WTC11 (cell line): ENCODE measurements around the gene TBX20. TPM values are rescaled to one million over a fixed set of nuclear protein-coding genes. Genes with fewer than 3 reads are reported as not detected.

Experiments
- ATAC-seq: fragments of 200-7000 bp; cut with Tn5 transposase; 2 replicates; pipeline ENCODE4 v1.10.0; 2021; ENCODE audit warnings: mild to moderate bottlenecking, moderate library complexity
- CTCF ChIA-PET: fragments of 300-600 bp; sonication (Branson Sonifier 250); formaldehyde crosslinking; loops from one replicate; lab custom pipeline; 2021; ENCODE audit warnings: antibody characterized with exemption; lab: Charles Lee
- POLR2A ChIA-PET: fragments of 350-600 bp; sonication (Branson Sonifier 250); formaldehyde crosslinking; loops from one replicate; lab custom pipeline; 2021; ENCODE audit warnings: antibody characterized with exemption; lab: Charles Lee
- DNase-seq: peaks from one replicate; pipeline ENCODE4 v3.0.0; 2021; ENCODE audit warnings: low spot score
- H3K27ac Mint-ChIP-seq: 2 replicates; pipeline ENCODE4 v1.8.0; 2021; ENCODE audit warnings: mixed read lengths
- H3K27me3 Mint-ChIP-seq: 2 replicates; pipeline ENCODE4 v1.8.0; 2021; ENCODE audit warnings: low read depth, mild to moderate bottlenecking, moderate library complexity, mixed read lengths
- H3K36me3 Mint-ChIP-seq: 2 replicates; pipeline ENCODE4 v1.8.0; 2021; ENCODE audit warnings: mixed read lengths
- H3K4me1 Mint-ChIP-seq: 2 replicates; pipeline ENCODE4 v1.8.0; 2022; ENCODE audit warnings: mixed read lengths
- H3K4me3 Mint-ChIP-seq: 2 replicates; pipeline ENCODE4 v1.8.0; 2021; ENCODE audit warnings: mild to moderate bottlenecking, moderate library complexity, mixed read lengths
- H3K9me3 Mint-ChIP-seq: 2 replicates; pipeline ENCODE4 v1.8.0; 2021; ENCODE audit warnings: mixed read lengths
- ATF2 ChIP-seq: sonication (generic); formaldehyde crosslinking; IDR thresholded peaks from 2 replicates; pipeline ENCODE4 v1.8.1; 2022; ENCODE audit warnings: low read depth, missing genetic modification reagents, borderline replicate concordance
- CDX4 ChIP-seq: fragments of 250-450 bp; sonication (Bioruptor Pico); IDR thresholded peaks from 2 replicates; pipeline ENCODE4 v1.9.0; 2021; ENCODE audit warnings: moderate library complexity, mild to moderate bottlenecking, inconsistent platforms, borderline replicate concordance
- CREB1 ChIP-seq: sonication (generic); formaldehyde crosslinking; IDR thresholded peaks from 2 replicates; pipeline ENCODE4 v1.8.0; 2023; ENCODE audit warnings: mild to moderate bottlenecking, missing genetic modification reagents
- CTCF ChIP-seq: fragments of 200-600 bp; IDR thresholded peaks from 2 replicates; pipeline ENCODE4 v1.8.0; 2022; ENCODE audit warnings: antibody characterized with exemption
- E2F1 ChIP-seq: sonication (generic); formaldehyde crosslinking; IDR thresholded peaks from 2 replicates; pipeline ENCODE4 v1.8.0; 2022; ENCODE audit warnings: mild to moderate bottlenecking, missing genetic modification reagents
- ERG ChIP-seq: fragments of 250-450 bp; sonication (Bioruptor Pico); IDR thresholded peaks from 2 replicates; pipeline ENCODE4 v1.8.0; 2021; ENCODE audit warnings: mild to moderate bottlenecking
- ETV6 ChIP-seq: sonication (generic); formaldehyde crosslinking; IDR thresholded peaks from 2 replicates; pipeline ENCODE4 v1.8.1; 2022; ENCODE audit warnings: mild to moderate bottlenecking, missing genetic modification reagents
- FOXJ3 ChIP-seq: sonication (generic); formaldehyde crosslinking; IDR thresholded peaks from 2 replicates; pipeline ENCODE4 v1.9.0; 2021; ENCODE audit warnings: missing genetic modification reagents, mild to moderate bottlenecking, borderline replicate concordance
- GRHL2 ChIP-seq: fragments of 250-450 bp; sonication (Bioruptor Pico); IDR thresholded peaks from 2 replicates; pipeline ENCODE4 v1.8.0; 2022; ENCODE audit warnings: mild to moderate bottlenecking, moderate library complexity; ENCODE audit not compliant: insufficient replicate concordance, severe bottlenecking
- HMGA2 ChIP-seq: fragments of 250-450 bp; sonication (Bioruptor Pico); IDR thresholded peaks from 2 replicates; pipeline ENCODE4 v1.4.0; 2021; ENCODE audit warnings: mild to moderate bottlenecking, moderate library complexity
- KAT7 ChIP-seq: sonication (generic); formaldehyde crosslinking; IDR thresholded peaks from 2 replicates; pipeline ENCODE4 v1.8.1; 2023; ENCODE audit warnings: missing genetic modification reagents, mild to moderate bottlenecking, borderline replicate concordance
- NR2C2 ChIP-seq: sonication (generic); formaldehyde crosslinking; IDR thresholded peaks from 2 replicates; pipeline ENCODE4 v1.8.0; 2022; ENCODE audit warnings: mild to moderate bottlenecking, missing genetic modification reagents
- PRDM15 ChIP-seq: sonication (generic); formaldehyde crosslinking; IDR thresholded peaks from 2 replicates; pipeline ENCODE4 v1.8.0; 2022; ENCODE audit warnings: missing genetic modification reagents
- RELA ChIP-seq: sonication (generic); formaldehyde crosslinking; IDR thresholded peaks from 2 replicates; pipeline ENCODE4 v1.8.1; 2022; ENCODE audit warnings: missing genetic modification reagents, mild to moderate bottlenecking, borderline replicate concordance
- ZNF138 ChIP-seq: sonication (generic); formaldehyde crosslinking; conservative IDR thresholded peaks from 2 replicates; pipeline ENCODE4 v1.8.1; 2022; ENCODE audit warnings: mild to moderate bottlenecking, moderate library complexity, missing genetic modification reagents
- ZNF416 ChIP-seq: fragments of 250-450 bp; sonication (Bioruptor Pico); IDR thresholded peaks from 2 replicates; pipeline ENCODE4 v1.9.0; 2021; ENCODE audit warnings: mild to moderate bottlenecking, inconsistent platforms
- ZNF512 ChIP-seq: sonication (generic); formaldehyde crosslinking; IDR thresholded peaks from 2 replicates; pipeline ENCODE4 v1.8.1; 2022; ENCODE audit warnings: missing genetic modification reagents, borderline replicate concordance
- ZNF532 ChIP-seq: fragments of 250-450 bp; sonication (Bioruptor Pico); IDR thresholded peaks from 2 replicates; pipeline ENCODE4 v1.9.0; 2021; ENCODE audit warnings: mild to moderate bottlenecking, borderline replicate concordance
- total RNA-seq: library from RNA; stranded (reverse); gene quantifications from 3 replicates; pipeline ENCODE4 v1.2.3, GENCODE V29; 2021

TBX20 gene
- total RNA-seq, 1 experiment from 2014 or later, result 0.24 TPM

- ChIA-PET POLR2A (no interaction called here), CTCF (interaction anchor here (0.6 kb wide), 1 partner anchor 139 kb away, joined by 4 read pairs; no protein-coding TSS in a partner anchor)
- Mint-ChIP-seq H3K4me3 (no peak overlapping the region), H3K27me3 (peaks cover 3% of the 10 kb centered on the region), H3K9me3 (peaks cover 9% of the 10 kb centered on the region; the same call in 1 of the 2 replicates), H3K27ac (no peak overlapping the region), H3K36me3 (no peaks in the 10 kb centered on the region), H3K4me1 (peaks cover 9% of the 10 kb centered on the region)
- no peak for TF ChIP-seq PRDM15
- TF ChIP-seq NR2C2 (CRISPR knock-in tag), result no peak
- no peak for TF ChIP-seq ZNF416 (CRISPR knock-in tag)
- TF ChIP-seq CDX4, result no peak
- TF ChIP-seq FOXJ3 (CRISPR knock-in tag), result no peak
- no peak for TF ChIP-seq E2F1 (CRISPR knock-in tag)
- TF ChIP-seq ZNF512 (CRISPR knock-in tag), result no peak
- TF ChIP-seq HMGA2 (CRISPR knock-in tag), result no peak
- no peak for TF ChIP-seq ZNF138
- no peak for TF ChIP-seq CREB1 (CRISPR knock-in tag)
- no peak for TF ChIP-seq GRHL2 (CRISPR knock-in tag)
- TF ChIP-seq RELA (CRISPR knock-in tag), result no peak
- no peak for DNase-seq
- ATAC-seq, result no peak
Observed at GRCh38 chr7:35285799-35286198, 31.9 kb upstream of the TBX20 start.

GRCh38 chr7:35280902-35281301 lies 27.0 kb upstream of the TBX20 start:
- ChIA-PET CTCF (interaction anchor here (0.6 to 1.1 kb wide), 5 partner anchors 20 to 239 kb away, joined by 3 to 4 read pairs (median 3); no protein-coding TSS in a partner anchor), POLR2A (no interaction called here)
- Mint-ChIP-seq H3K36me3 (no peaks in the 10 kb centered on the region), H3K4me3 (no peak overlapping the region), H3K4me1 (peaks cover 22% of the 10 kb centered on the region), H3K9me3 (no peaks in the 10 kb centered on the region), H3K27me3 (peaks cover 8% of the 10 kb centered on the region; the same call in 1 of the 2 replicates), H3K27ac (no peak overlapping the region)
- DNase-seq (no peak), ATAC-seq (peak; percentile 65)
- no peak for TF ChIP-seq ATF2 (CRISPR knock-in tag)
- no peak for TF ChIP-seq ETV6 (CRISPR knock-in tag)
- TF ChIP-seq CTCF, result no peak
- no peak for TF ChIP-seq ZNF532 (CRISPR knock-in tag)
- TF ChIP-seq ERG (CRISPR knock-in tag), result no peak
- no peak for TF ChIP-seq KAT7 (CRISPR knock-in tag)
